PC-9 (cell line): ENCODE results near the gene GBGT1. TPM values are rescaled to one million over a fixed set of nuclear protein-coding genes. Genes with fewer than 3 reads are reported as not detected.

ENCODE experiments used
- BruUV-seq: library from RNA; stranded (reverse); fragments of 400-500 nt; replicated peaks from 2 replicates; lab custom pipeline; 2021; lab: Mats Ljungman, UMichigan
- CTCF ChIA-PET: fragments of 300-600 bp; sonication (Branson Sonifier 250); formaldehyde crosslinking; loops from one replicate; lab custom pipeline; 2022; ENCODE audit warnings: antibody characterized with exemption; lab: Charles Lee
- POLR2A ChIA-PET: fragments of 300-600 bp; sonication (Branson Sonifier 250); formaldehyde crosslinking; loops from one replicate; lab custom pipeline; 2022; ENCODE audit warnings: antibody characterized with exemption; ENCODE audit not compliant: unreplicated experiment; lab: Charles Lee
- DNase-seq, 2 experiments: peaks; one replicate each; pipeline versions ENCODE4 v3.0.0 to v3.0.0-alpha.2; 2015 to 2022; ENCODE audit warnings: mixed read lengths in 1 of 2
- H2AFZ ChIP-seq: fragments of 200-600 bp; sonication (generic); 2 replicates; pipeline ENCODE4 v1.8.1; 2017; ENCODE audit warnings: antibody characterized with exemption
- H3F3A ChIP-seq: fragments of 200-600 bp; sonication (generic); 2 replicates; pipeline ENCODE4 v1.8.1; 2017; ENCODE audit warnings: antibody characterized with exemption, mild to moderate bottlenecking, low read depth; ENCODE audit not compliant: insufficient read depth
- H3K27ac ChIP-seq: fragments of 200-600 bp; sonication (generic); 2 replicates; pipeline ENCODE4 v1.6.1; 2016; ENCODE audit warnings: mixed run types
- H3K27me3 ChIP-seq: fragments of 200-600 bp; sonication (generic); 2 replicates; pipeline ENCODE4 v1.6.1; 2016; ENCODE audit warnings: low read depth, mixed run types; ENCODE audit not compliant: insufficient read depth
- H3K36me3 ChIP-seq: fragments of 200-600 bp; sonication (generic); 2 replicates; pipeline ENCODE4 v1.6.1; 2016; ENCODE audit warnings: low read depth, mixed run types
- H3K4me1 ChIP-seq: fragments of 200-600 bp; sonication (generic); replicated peaks from 2 replicates; pipeline ENCODE4 v1.6.1; 2016; ENCODE audit warnings: mixed run types; ENCODE audit not compliant: insufficient read depth
- H3K4me2 ChIP-seq: fragments of 200-600 bp; sonication (generic); 2 replicates; pipeline ENCODE4 v1.6.1; 2017; ENCODE audit warnings: mixed run types
- H3K4me3 ChIP-seq: fragments of 200-600 bp; sonication (generic); 2 replicates; pipeline ENCODE4 v1.6.1; 2016; ENCODE audit warnings: mixed run types
- H3K79me2 ChIP-seq: fragments of 200-600 bp; sonication (generic); 2 replicates; pipeline ENCODE4 v1.6.1; 2017; ENCODE audit warnings: low read depth, mixed run types
- H3K9me2 ChIP-seq: fragments of 200-600 bp; sonication (generic); 2 replicates; pipeline ENCODE4 v1.8.1; 2017; ENCODE audit warnings: mild to moderate bottlenecking; ENCODE audit not compliant: insufficient read depth
- H3K9me3 ChIP-seq: fragments of 200-600 bp; sonication (generic); 2 replicates; pipeline ENCODE4 v1.8.1; 2016; ENCODE audit warnings: low read depth; ENCODE audit not compliant: insufficient read depth
- H4K20me1 ChIP-seq: fragments of 200-600 bp; sonication (generic); 2 replicates; pipeline ENCODE4 v1.8.1; 2017; ENCODE audit not compliant: insufficient read depth
- CTCF ChIP-seq: fragments of 200-600 bp; sonication (generic); conservative IDR thresholded peaks from 2 replicates; pipeline ENCODE4 v1.6.1; 2017; ENCODE audit warnings: mixed run types, antibody characterized with exemption, mild to moderate bottlenecking, moderate library complexity
- EZH2 ChIP-seq: fragments of 200-600 bp; sonication (generic); IDR thresholded peaks from 2 replicates; pipeline ENCODE4 v1.8.0; 2017; ENCODE audit warnings: antibody characterized with exemption, low read depth
- intact Hi-C: fragments of 100-400 bp; cut with micrococcal nuclease; formaldehyde crosslinking; loops from one replicate; pipeline ENCODE4 v1.10.0; 2022; ENCODE audit not compliant: unreplicated experiment
- total RNA-seq: library from RNA; stranded (reverse); gene quantifications from 2 replicates; pipeline ENCODE4 v1.2.3, GENCODE V29; 2021

Gene GBGT1
- total RNA-seq, 1 experiment from 2014 or later: 1.2 TPM

GRCh38 chr9:133135146-133135745 is 28.5 kb downstream of the GBGT1 start:
- H3K9me2 ChIP-seq: no peaks in the 10 kb centered on the region
- DNase-seq: peak; percentile 94 to 100
- ChIA-PET POLR2A (interaction anchor here (0.5 to 1.0 kb wide), 9 partner anchors 8 to 344 kb away, joined by 3 to 9 read pairs (median 4); partner anchors contain the start of gene SLC2A6), CTCF (interaction anchor here (1.0 to 3.2 kb wide), 3 partner anchors 9 to 14 kb away, joined by 3 to 25 read pairs (median 8); no protein-coding TSS in a partner anchor)
- no peaks in the 10 kb centered on the region for H3K27me3 ChIP-seq
- H3K9me3 ChIP-seq: no peaks in the 10 kb centered on the region
- peak overlapping the region; percentile 76 for H3K4me2 ChIP-seq
- peak overlapping the region; percentile 19; the same call in 1 of the 2 replicates for H3K4me3 ChIP-seq
- H3K27ac ChIP-seq: peak overlapping the region; percentile 70
- peaks cover 39% of the 10 kb centered on the region for H3F3A ChIP-seq
- no peak overlapping the region for H2AFZ ChIP-seq
- intact Hi-C loops: loop anchor here (1.0 kb wide), 3 partner anchors 8 to 21 kb away; no protein-coding TSS in a partner anchor
- peaks cover 26% of the 10 kb centered on the region for H3K79me2 ChIP-seq
- no peaks in the 10 kb centered on the region for H3K36me3 ChIP-seq
- BruUV-seq: no TSS peak
- H3K4me1 ChIP-seq: peaks cover 39% of the 10 kb centered on the region
- TF ChIP-seq EZH2 (no peak), CTCF (no peak)
- peaks cover 7% of the 10 kb centered on the region; the same call in 1 of the 2 replicates for H4K20me1 ChIP-seq

- Histone ChIP-seq H3K79me2 (peaks cover 29% of the 10 kb centered on the region), H3K4me2 (peak overlapping the region; percentile 76), H3K27ac (peak overlapping the region; percentile 70), H3K9me3 (no peaks in the 10 kb centered on the region), H3F3A (peaks cover 39% of the 10 kb centered on the region), H3K36me3 (no peaks in the 10 kb centered on the region), H3K9me2 (no peaks in the 10 kb centered on the region), H4K20me1 (peaks cover 7% of the 10 kb centered on the region; the same call in 1 of the 2 replicates), H3K4me3 (peak overlapping the region; percentile 19; the same call in 1 of the 2 replicates), H2AFZ (no peak overlapping the region), H3K4me1 (peaks cover 40% of the 10 kb centered on the region), H3K27me3 (no peaks in the 10 kb centered on the region)
- ChIA-PET CTCF (interaction anchor here (1.0 to 3.2 kb wide), 5 partner anchors 10 to 104 kb away, joined by 3 to 25 read pairs (median 8); partner anchors contain the start of gene GTF3C5), POLR2A (interaction anchor here (0.6 to 1.2 kb wide), 11 partner anchors 9 to 590 kb away, joined by 3 to 16 read pairs (median 4); partner anchors contain the start of genes CACFD1, GTF3C5 and SLC2A6)
- intact Hi-C loops: loop anchor here (1.0 kb wide), 3 partner anchors 7 to 20 kb away; no protein-coding TSS in a partner anchor
- no peak for DNase-seq
- TF ChIP-seq CTCF (no peak), EZH2 (no peak)
- BruUV-seq: TSS peak; percentile 45
These were observed 29.1 kb downstream of the GBGT1 start for GRCh38 chr9:133134388-133135145.
